Neural cell (in vitro differentiated cells): Measurements from ENCODE around the gene FNDC3A. TPM values are rescaled to one million over a fixed set of nuclear protein-coding genes. Genes with fewer than 3 reads are reported as not detected.

Experiments
- H2AFZ ChIP-seq: fragments of 200-600, 300-800 bp; sonication (generic), shearing (Covaris generic); 2 replicates; pipeline ENCODE4 v1.6.0; 2014; ENCODE audit warnings: low read depth, mild to moderate bottlenecking, antibody characterized with exemption, low read length, moderate library complexity
- H3F3A ChIP-seq: fragments of 200-600 bp; shearing (Covaris generic); 2 replicates; pipeline ENCODE4 v1.6.1; 2016; ENCODE audit warnings: mild to moderate bottlenecking, moderate library complexity, mixed read lengths, antibody characterized with exemption, low read length; ENCODE audit not compliant: insufficient read depth, poor library complexity, severe bottlenecking
- H3K27ac ChIP-seq: fragments of 200-600, 300-800 bp; sonication (generic), shearing (Covaris generic); 2 replicates; pipeline ENCODE4 v1.5.1; 2014; ENCODE audit warnings: mild to moderate bottlenecking, low read length, moderate library complexity
- H3K27me3 ChIP-seq: fragments of 300-800, 200-600 bp; sonication (generic), shearing (Covaris generic); 2 replicates; pipeline ENCODE4 v1.6.0; 2014; ENCODE audit warnings: mild to moderate bottlenecking, low read depth, low read length, moderate library complexity; ENCODE audit not compliant: insufficient read depth
- H3K36me3 ChIP-seq: fragments of 300-800, 200-600 bp; sonication (generic), shearing (Covaris generic); 2 replicates; pipeline ENCODE4 v1.5.1; 2014; ENCODE audit warnings: mild to moderate bottlenecking, antibody characterized with exemption, low read length, moderate library complexity; ENCODE audit not compliant: insufficient read depth
- H3K4me2 ChIP-seq: fragments of 300-800, 200-600 bp; sonication (generic), shearing (Covaris generic); 2 replicates; pipeline ENCODE4 v1.6.0; 2014; ENCODE audit warnings: mild to moderate bottlenecking, low read length
- H3K4me3 ChIP-seq: fragments of 300-800, 200-600 bp; sonication (generic), shearing (Covaris generic); 2 replicates; pipeline ENCODE4 v1.5.1; 2014; ENCODE audit warnings: mild to moderate bottlenecking, low read length, moderate library complexity
- H3K79me2 ChIP-seq: fragments of 200-600 bp; shearing (Covaris generic); replicated peaks from 2 replicates; pipeline ENCODE4 v1.6.0; 2014; ENCODE audit warnings: mild to moderate bottlenecking, low read length, moderate library complexity; ENCODE audit not compliant: insufficient read depth
- H3K9ac ChIP-seq: fragments of 300-800, 200-600 bp; sonication (generic), shearing (Covaris generic); 2 replicates; pipeline ENCODE4 v1.6.1; 2016; ENCODE audit warnings: mild to moderate bottlenecking, low read length, mixed read lengths
- H3K9me2 ChIP-seq: fragments of 200-600 bp; shearing (Covaris generic); 2 replicates; pipeline ENCODE4 v1.6.1; 2016; ENCODE audit warnings: mild to moderate bottlenecking, low read length, mixed read lengths; ENCODE audit not compliant: insufficient read depth
- H3K9me3 ChIP-seq: fragments of 200-600, 300-800 bp; sonication (generic), shearing (Covaris generic); 2 replicates; pipeline ENCODE4 v1.6.1; 2016; ENCODE audit warnings: mild to moderate bottlenecking, mixed run types, low read length, moderate library complexity, mixed read lengths
- H4K20me1 ChIP-seq: fragments of 200-600 bp; shearing (Covaris generic); 2 replicates; pipeline ENCODE4 v1.6.1; 2016; ENCODE audit warnings: mild to moderate bottlenecking, mixed run types; ENCODE audit not compliant: insufficient read depth
- CTCF ChIP-seq: fragments of 450-650 bp; IDR thresholded peaks from 2 replicates; pipeline ENCODE4 v1.5.1; 2014; ENCODE audit warnings: antibody characterized with exemption, mild to moderate bottlenecking, moderate library complexity; ENCODE audit not compliant: poor library complexity, severe bottlenecking
- EP300 ChIP-seq: fragments of 450-650 bp; conservative IDR thresholded peaks from 2 replicates; pipeline ENCODE4 v1.6.1; 2014; ENCODE audit warnings: antibody characterized with exemption, mild to moderate bottlenecking, moderate library complexity; ENCODE audit not compliant: poor library complexity, severe bottlenecking
- EZH2 ChIP-seq: fragments of 200-600, 300-800 bp; shearing (Covaris generic), sonication (generic); IDR thresholded peaks from 2 replicates; pipeline ENCODE4 v1.6.1; 2014; ENCODE audit warnings: antibody characterized with exemption, low read length, borderline replicate concordance, mild to moderate bottlenecking; ENCODE audit not compliant: insufficient read depth, poor library complexity, severe bottlenecking
- MXI1 ChIP-seq: fragments of 450-650 bp; conservative IDR thresholded peaks from 2 replicates; pipeline ENCODE4 v1.6.1; 2014; ENCODE audit warnings: antibody characterized with exemption, mild to moderate bottlenecking; ENCODE audit not compliant: poor library complexity, severe bottlenecking
- POLR2AphosphoS5 ChIP-seq: IDR thresholded peaks from 2 replicates; pipeline ENCODE4 v1.6.1; 2012
- RAD21 ChIP-seq: fragments of 450-650 bp; conservative IDR thresholded peaks from 2 replicates; pipeline ENCODE4 v1.6.1; 2014; ENCODE audit warnings: antibody characterized with exemption, mild to moderate bottlenecking, moderate library complexity
- REST ChIP-seq: IDR thresholded peaks from 2 replicates; pipeline ENCODE4 v1.6.1; 2012; ENCODE audit warnings: borderline replicate concordance
- SMC3 ChIP-seq: fragments of 450-650 bp; conservative IDR thresholded peaks from 2 replicates; pipeline ENCODE4 v1.6.1; 2014; ENCODE audit warnings: antibody characterized with exemption, mild to moderate bottlenecking, moderate library complexity; ENCODE audit not compliant: poor library complexity
- TAF1 ChIP-seq: IDR thresholded peaks from 2 replicates; pipeline ENCODE4 v1.6.1; 2012; ENCODE audit warnings: low read depth
- polyA plus RNA-seq: library from polyadenylated mRNA; depleted of rRNA; stranded (reverse); fragments of >200 nt; gene quantifications from 2 replicates; pipeline ENCODE4 v1.2.3, GENCODE V29; 2014

FNDC3A gene
- polyA plus RNA-seq, 1 donor from 2014 or later: 83.8 TPM

DNA sequence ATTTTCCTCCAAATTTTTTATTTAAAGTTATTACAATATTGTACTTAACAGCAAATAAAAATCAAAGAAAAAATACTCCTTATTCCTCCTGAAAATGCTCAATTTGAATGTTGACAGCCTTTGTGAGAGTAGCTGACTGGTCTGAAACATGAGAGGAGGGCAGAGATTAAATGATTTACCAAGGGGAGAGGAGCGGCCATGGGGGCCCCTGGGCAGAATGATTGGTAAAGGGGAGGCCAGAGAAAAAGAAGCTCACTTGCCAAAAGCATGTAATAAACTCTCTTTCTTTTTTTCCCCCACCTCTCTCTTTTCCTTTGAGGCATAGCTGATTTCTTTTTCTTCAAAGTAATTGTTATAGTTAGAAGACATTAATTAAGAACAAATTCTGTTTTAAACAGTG is 30.1 kb upstream of the FNDC3A start:
- no peak overlapping the region for H3K4me3 ChIP-seq
- no peaks in the 10 kb centered on the region for H3K27me3 ChIP-seq
- no peak overlapping the region for H3K4me2 ChIP-seq
- H2AFZ ChIP-seq: no peak overlapping the region
- H3K27ac ChIP-seq: no peak overlapping the region
- H3K79me2 ChIP-seq: no peaks in the 10 kb centered on the region
- TF ChIP-seq EZH2 (no peak), REST (no peak), CTCF (no peak), TAF1 (no peak), RAD21 (no peak), MXI1 (no peak), SMC3 (no peak), EP300 (no peak), POLR2AphosphoS5 (no peak)
- no peaks in the 10 kb centered on the region for H3K9me3 ChIP-seq
- no peaks in the 10 kb centered on the region for H3F3A ChIP-seq
- H4K20me1 ChIP-seq: no peaks in the 10 kb centered on the region
- no peaks in the 10 kb centered on the region for H3K9me2 ChIP-seq
- no peak overlapping the region for H3K9ac ChIP-seq
- no peaks in the 10 kb centered on the region for H3K36me3 ChIP-seq

- no peak overlapping the region for H3K4me3 ChIP-seq
- no peak overlapping the region for H2AFZ ChIP-seq
- no peaks in the 10 kb centered on the region for H4K20me1 ChIP-seq
- H3K27ac ChIP-seq: no peak overlapping the region
- no peak for TF ChIP-seq MXI1
- no peak for TF ChIP-seq EZH2
- TF ChIP-seq REST: no peak
- no peak for TF ChIP-seq POLR2AphosphoS5
- TF ChIP-seq EP300: no peak
- TF ChIP-seq TAF1: no peak
- no peak for TF ChIP-seq SMC3
- TF ChIP-seq RAD21: no peak
- TF ChIP-seq CTCF: no peak
- H3K9me2 ChIP-seq: no peaks in the 10 kb centered on the region
- no peaks in the 10 kb centered on the region for H3K27me3 ChIP-seq
- no peaks in the 10 kb centered on the region for H3K9me3 ChIP-seq
- H3K36me3 ChIP-seq: no peaks in the 10 kb centered on the region
- no peaks in the 10 kb centered on the region for H3K79me2 ChIP-seq
- H3K9ac ChIP-seq: no peak overlapping the region
- H3K4me2 ChIP-seq: no peak overlapping the region
- H3F3A ChIP-seq: no peaks in the 10 kb centered on the region
Measured at GRCh38 chr13:48946163-48946562, 29.5 kb upstream of the FNDC3A start.
